ENCODE data around the gene KCNH8.

The KCNH8 gene

GRCh38 chr3:19476281-19476680 lies 328.0 kb downstream of the KCNH8 start:
- DNase-seq (ENCODE audit: low read depth in 2 of 2): no peak

- no peak for DNase-seq (ENCODE audit: low read depth in 2 of 2)
Observed at GRCh38 chr3:19485267-19485666, 337.0 kb downstream of the KCNH8 start.

GRCh38 chr3:19487386-19487785 lies 339.1 kb downstream of the KCNH8 start:
- DNase-seq (ENCODE audit: low read depth in 2 of 2): no peak

- no peak for DNase-seq (ENCODE audit: low read depth in 2 of 2)
Observed at GRCh38 chr3:19488939-19489338, 340.6 kb downstream of the KCNH8 start.

- no peak for DNase-seq (ENCODE audit: low read depth in 2 of 2)
Observed at GRCh38 chr3:19489936-19490335, 341.6 kb downstream of the KCNH8 start.

GRCh38 chr3:19506171-19506570 lies 357.9 kb downstream of the KCNH8 start:
- no peak for DNase-seq (ENCODE audit: low read depth in 2 of 2)

- no peak for DNase-seq (ENCODE audit: low read depth in 2 of 2)
Observed at GRCh38 chr3:19522305-19522704, 374.0 kb downstream of the KCNH8 start.

GRCh38 chr3:19526071-19526470 lies 377.8 kb downstream of the KCNH8 start:
- DNase-seq (ENCODE audit: low read depth in 2 of 2): no peak

- DNase-seq (ENCODE audit: low read depth in 2 of 2): no peak
Observed at GRCh38 chr3:19527746-19528145, 379.4 kb downstream of the KCNH8 start.

GRCh38 chr3:19531426-19531825 lies 383.1 kb downstream of the KCNH8 start:
- DNase-seq (ENCODE audit: low read depth in 2 of 2): no peak

GRCh38 chr3:19539518-19540392 lies 391.4 kb downstream of the KCNH8 start:
- DNase-seq (ENCODE audit: low read depth in 2 of 2): no peak

- no peak for DNase-seq (ENCODE audit: low read depth in 2 of 2)
Observed at GRCh38 chr3:19540464-19540863, 392.2 kb downstream of the KCNH8 start.

- no peak for DNase-seq (ENCODE audit: low read depth in 2 of 2)
Observed at GRCh38 chr3:19541284-19541683, 393.0 kb downstream of the KCNH8 start.

GRCh38 chr3:19543212-19543841 lies 395.0 kb downstream of the KCNH8 start:
- DNase-seq (ENCODE audit: low read depth in 2 of 2): no peak

- no peak for DNase-seq (ENCODE audit: low read depth in 2 of 2)
Observed at GRCh38 chr3:19547665-19548464, 399.6 kb downstream of the KCNH8 start.

- DNase-seq (ENCODE audit: low read depth in 2 of 2): no peak
Observed at GRCh38 chr3:19559724-19560442, 411.6 kb downstream of the KCNH8 start.

- no peak for DNase-seq (ENCODE audit: low read depth in 2 of 2)
Observed at GRCh38 chr3:19573644-19574043, 425.3 kb downstream of the KCNH8 start.

- no peak for DNase-seq (ENCODE audit: low read depth in 2 of 2)
Observed at GRCh38 chr3:19574268-19574667, 426.0 kb downstream of the KCNH8 start.

GRCh38 chr3:19576343-19576742 lies 428.0 kb downstream of the KCNH8 start:
- DNase-seq (ENCODE audit: low read depth in 2 of 2): no peak
